HepG2 (cell line): Measurements from ENCODE around the gene PRRT1. TPM values are rescaled to one million over a fixed set of nuclear protein-coding genes. Genes with fewer than 3 reads are reported as not detected.

Source experiments
- FOSL1 ChIP-seq: sonication (generic); formaldehyde crosslinking; IDR thresholded peaks from 2 replicates; pipeline ENCODE4 v1.9.0; 2021; ENCODE audit warnings: missing genetic modification reagents, borderline replicate concordance
- NRL ChIP-seq: sonication (generic); formaldehyde crosslinking; IDR thresholded peaks from 2 replicates; pipeline ENCODE4 v1.5.0; 2020; ENCODE audit warnings: missing genetic modification reagents, mild to moderate bottlenecking, moderate library complexity, borderline replicate concordance
- PAWR ChIP-seq: sonication (generic); formaldehyde crosslinking; IDR thresholded peaks from 2 replicates; pipeline ENCODE4 v1.4.0; 2020; ENCODE audit warnings: missing genetic modification reagents, mild to moderate bottlenecking, borderline replicate concordance
- ZKSCAN1 ChIP-seq: fragments of 150-350 bp; IDR thresholded peaks from 2 replicates; pipeline ENCODE4 v1.6.1; 2014; ENCODE audit warnings: low read length
- ZNF12 ChIP-seq: sonication (generic); formaldehyde crosslinking; IDR thresholded peaks from 2 replicates; pipeline ENCODE4 v1.5.0; 2020; ENCODE audit warnings: missing genetic modification reagents
- ZNF780A ChIP-seq: sonication (generic); formaldehyde crosslinking; IDR thresholded peaks from 2 replicates; pipeline ENCODE4 v1.8.0; 2022; ENCODE audit warnings: mild to moderate bottlenecking, missing genetic modification reagents, moderate library complexity
- ZNF883 ChIP-seq: sonication (generic); formaldehyde crosslinking; IDR thresholded peaks from 2 replicates; pipeline ENCODE4 v1.5.1; 2020; ENCODE audit warnings: mild to moderate bottlenecking, missing genetic modification reagents; ENCODE audit errors: not compliant biosample characterization
- ZZZ3 ChIP-seq: sonication (generic); formaldehyde crosslinking; IDR thresholded peaks from 2 replicates; pipeline ENCODE4 v1.4.0; 2020; ENCODE audit warnings: missing genetic modification reagents, mild to moderate bottlenecking, borderline replicate concordance
- polyA plus RNA-seq, 8 experiments: library from polyadenylated mRNA; depleted of rRNA in 3 of 8; stranded (reverse) in 7 of 8; unstranded in 1 of 8; fragments of >200 nt; fragmentation: Illumina TruSeq in 4 of 8; extraction: Trizol in 4 of 8; gene quantifications; 2 replicates each; pipeline versions ENCODE4 v1.2.1 to v1.2.3, GENCODE V29; 2011 to 2016; ENCODE audit warnings: low read depth in 4 of 8, missing spikeins in 1 of 8, mixed read lengths in 1 of 8; ENCODE audit not compliant: insufficient read depth in 1 of 8
- total RNA-seq, 5 experiments: library from RNA; depleted of rRNA; stranded (reverse); fragments of >200 nt; fragmentation: Illumina TruSeq; extraction: Trizol; gene quantifications; 2 replicates each; pipeline ENCODE4 v1.2.3, GENCODE V29; 2016; ENCODE audit warnings: low read depth in 1 of 5
- TF ChIP-seq, protein P1 (sequence below): sonication (generic); formaldehyde crosslinking; conservative IDR thresholded peaks from 2 replicates; pipeline ENCODE4 v1.4.0; 2020; ENCODE audit warnings: mild to moderate bottlenecking, missing genetic modification reagents, moderate library complexity
- TF ChIP-seq, protein P2 (sequence below), 2 experiments: fragments of 450-650 bp in 1 of 2; sonication (generic) in 1 of 2; formaldehyde crosslinking in 1 of 2; IDR thresholded peaks; 2 replicates each; pipeline versions ENCODE4 v1.6.1 to v1.8.0; 2016 to 2022; ENCODE audit warnings: antibody characterized with exemption in 1 of 2, mild to moderate bottlenecking in 1 of 2, missing genetic modification reagents in 1 of 2
- TF ChIP-seq, protein P3 (sequence below): sonication (generic); formaldehyde crosslinking; IDR thresholded peaks from 2 replicates; pipeline ENCODE4 v1.4.0; 2020; ENCODE audit warnings: missing genetic modification reagents

PRRT1 gene
- total and polyA plus RNA-seq, 2 of the 13 experiments (the other 11 are each of a cell fraction or from before 2014, with no cell fraction given) = 0.64 to 1.4 TPM

DNA sequence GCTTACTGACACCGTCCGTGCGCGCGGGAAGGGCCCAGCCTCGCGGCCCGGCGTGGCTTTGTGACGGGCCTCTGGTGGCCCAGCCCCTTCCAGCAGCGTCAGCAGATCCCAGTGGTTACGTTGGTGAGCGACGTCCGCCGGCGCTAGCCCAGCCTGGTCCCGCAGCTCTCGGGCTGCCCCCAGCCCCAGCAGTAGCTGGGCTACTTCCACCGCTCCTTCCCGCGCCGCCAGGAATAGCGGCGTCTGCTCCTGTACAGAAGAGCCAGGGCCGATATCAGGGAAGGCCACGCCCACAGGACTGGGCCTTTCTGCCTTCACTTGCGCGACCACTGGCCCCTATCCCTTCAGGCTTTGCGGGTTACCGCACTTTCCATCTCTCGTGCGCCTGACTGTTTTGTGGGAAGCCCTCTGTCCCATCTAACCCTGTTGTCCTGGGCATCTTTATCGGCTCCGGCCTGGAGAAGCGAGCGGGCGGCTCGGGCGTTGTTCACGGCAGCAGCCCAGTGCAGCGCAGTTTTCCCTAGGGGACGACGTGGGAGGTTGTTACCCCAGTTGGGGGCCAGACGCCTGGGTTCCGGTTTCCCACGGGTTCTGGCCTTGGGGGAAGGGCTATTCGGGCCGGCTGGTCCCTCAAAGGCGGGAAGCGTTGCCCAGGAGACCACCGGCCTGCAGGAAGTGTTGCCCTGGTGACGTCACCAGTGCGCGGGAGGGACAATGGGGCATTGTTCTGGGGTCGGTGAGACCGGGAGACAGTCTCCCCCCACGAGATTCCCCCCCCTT lies 44.4 kb upstream of the PRRT1 start (continued):
- TF ChIP-seq PAWR (CRISPR knock-in tag) = 0 out of 2 replicates have a peak, but pooled peaks have one; percentile 38
- no peak for TF ChIP-seq ZKSCAN1
- peak; percentile 69 for TF ChIP-seq ZNF883 (CRISPR knock-in tag)
- TF ChIP-seq, protein P1, sequence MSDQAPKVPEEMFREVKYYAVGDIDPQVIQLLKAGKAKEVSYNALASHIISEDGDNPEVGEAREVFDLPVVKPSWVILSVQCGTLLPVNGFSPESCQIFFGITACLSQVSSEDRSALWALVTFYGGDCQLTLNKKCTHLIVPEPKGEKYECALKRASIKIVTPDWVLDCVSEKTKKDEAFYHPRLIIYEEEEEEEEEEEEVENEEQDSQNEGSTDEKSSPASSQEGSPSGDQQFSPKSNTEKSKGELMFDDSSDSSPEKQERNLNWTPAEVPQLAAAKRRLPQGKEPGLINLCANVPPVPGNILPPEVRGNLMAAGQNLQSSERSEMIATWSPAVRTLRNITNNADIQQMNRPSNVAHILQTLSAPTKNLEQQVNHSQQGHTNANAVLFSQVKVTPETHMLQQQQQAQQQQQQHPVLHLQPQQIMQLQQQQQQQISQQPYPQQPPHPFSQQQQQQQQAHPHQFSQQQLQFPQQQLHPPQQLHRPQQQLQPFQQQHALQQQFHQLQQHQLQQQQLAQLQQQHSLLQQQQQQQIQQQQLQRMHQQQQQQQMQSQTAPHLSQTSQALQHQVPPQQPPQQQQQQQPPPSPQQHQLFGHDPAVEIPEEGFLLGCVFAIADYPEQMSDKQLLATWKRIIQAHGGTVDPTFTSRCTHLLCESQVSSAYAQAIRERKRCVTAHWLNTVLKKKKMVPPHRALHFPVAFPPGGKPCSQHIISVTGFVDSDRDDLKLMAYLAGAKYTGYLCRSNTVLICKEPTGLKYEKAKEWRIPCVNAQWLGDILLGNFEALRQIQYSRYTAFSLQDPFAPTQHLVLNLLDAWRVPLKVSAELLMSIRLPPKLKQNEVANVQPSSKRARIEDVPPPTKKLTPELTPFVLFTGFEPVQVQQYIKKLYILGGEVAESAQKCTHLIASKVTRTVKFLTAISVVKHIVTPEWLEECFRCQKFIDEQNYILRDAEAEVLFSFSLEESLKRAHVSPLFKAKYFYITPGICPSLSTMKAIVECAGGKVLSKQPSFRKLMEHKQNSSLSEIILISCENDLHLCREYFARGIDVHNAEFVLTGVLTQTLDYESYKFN (CRISPR knock-in tag) = no peak; the same call in none of the 2 replicates
- TF ChIP-seq NRL (CRISPR knock-in tag) = peak; percentile 96
- peak; percentile 93; the same call in 1 of the 2 replicates for TF ChIP-seq ZZZ3
- TF ChIP-seq ZNF780A (CRISPR knock-in tag) = no peak
- TF ChIP-seq, protein P2, sequence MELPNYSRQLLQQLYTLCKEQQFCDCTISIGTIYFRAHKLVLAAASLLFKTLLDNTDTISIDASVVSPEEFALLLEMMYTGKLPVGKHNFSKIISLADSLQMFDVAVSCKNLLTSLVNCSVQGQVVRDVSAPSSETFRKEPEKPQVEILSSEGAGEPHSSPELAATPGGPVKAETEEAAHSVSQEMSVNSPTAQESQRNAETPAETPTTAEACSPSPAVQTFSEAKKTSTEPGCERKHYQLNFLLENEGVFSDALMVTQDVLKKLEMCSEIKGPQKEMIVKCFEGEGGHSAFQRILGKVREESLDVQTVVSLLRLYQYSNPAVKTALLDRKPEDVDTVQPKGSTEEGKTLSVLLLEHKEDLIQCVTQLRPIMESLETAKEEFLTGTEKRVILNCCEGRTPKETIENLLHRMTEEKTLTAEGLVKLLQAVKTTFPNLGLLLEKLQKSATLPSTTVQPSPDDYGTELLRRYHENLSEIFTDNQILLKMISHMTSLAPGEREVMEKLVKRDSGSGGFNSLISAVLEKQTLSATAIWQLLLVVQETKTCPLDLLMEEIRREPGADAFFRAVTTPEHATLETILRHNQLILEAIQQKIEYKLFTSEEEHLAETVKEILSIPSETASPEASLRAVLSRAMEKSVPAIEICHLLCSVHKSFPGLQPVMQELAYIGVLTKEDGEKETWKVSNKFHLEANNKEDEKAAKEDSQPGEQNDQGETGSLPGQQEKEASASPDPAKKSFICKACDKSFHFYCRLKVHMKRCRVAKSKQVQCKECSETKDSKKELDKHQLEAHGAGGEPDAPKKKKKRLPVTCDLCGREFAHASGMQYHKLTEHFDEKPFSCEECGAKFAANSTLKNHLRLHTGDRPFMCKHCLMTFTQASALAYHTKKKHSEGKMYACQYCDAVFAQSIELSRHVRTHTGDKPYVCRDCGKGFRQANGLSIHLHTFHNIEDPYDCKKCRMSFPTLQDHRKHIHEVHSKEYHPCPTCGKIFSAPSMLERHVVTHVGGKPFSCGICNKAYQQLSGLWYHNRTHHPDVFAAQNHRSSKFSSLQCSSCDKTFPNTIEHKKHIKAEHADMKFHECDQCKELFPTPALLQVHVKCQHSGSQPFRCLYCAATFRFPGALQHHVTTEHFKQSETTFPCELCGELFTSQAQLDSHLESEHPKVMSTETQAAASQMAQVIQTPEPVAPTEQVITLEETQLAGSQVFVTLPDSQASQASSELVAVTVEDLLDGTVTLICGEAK (IDR thresholded peaks at IDR 0.05) = no peak
- TF ChIP-seq, protein P2 (CRISPR knock-in tag; IDR thresholded peaks at IDR 0.05) = peak; percentile 83
- TF ChIP-seq, protein P3, sequence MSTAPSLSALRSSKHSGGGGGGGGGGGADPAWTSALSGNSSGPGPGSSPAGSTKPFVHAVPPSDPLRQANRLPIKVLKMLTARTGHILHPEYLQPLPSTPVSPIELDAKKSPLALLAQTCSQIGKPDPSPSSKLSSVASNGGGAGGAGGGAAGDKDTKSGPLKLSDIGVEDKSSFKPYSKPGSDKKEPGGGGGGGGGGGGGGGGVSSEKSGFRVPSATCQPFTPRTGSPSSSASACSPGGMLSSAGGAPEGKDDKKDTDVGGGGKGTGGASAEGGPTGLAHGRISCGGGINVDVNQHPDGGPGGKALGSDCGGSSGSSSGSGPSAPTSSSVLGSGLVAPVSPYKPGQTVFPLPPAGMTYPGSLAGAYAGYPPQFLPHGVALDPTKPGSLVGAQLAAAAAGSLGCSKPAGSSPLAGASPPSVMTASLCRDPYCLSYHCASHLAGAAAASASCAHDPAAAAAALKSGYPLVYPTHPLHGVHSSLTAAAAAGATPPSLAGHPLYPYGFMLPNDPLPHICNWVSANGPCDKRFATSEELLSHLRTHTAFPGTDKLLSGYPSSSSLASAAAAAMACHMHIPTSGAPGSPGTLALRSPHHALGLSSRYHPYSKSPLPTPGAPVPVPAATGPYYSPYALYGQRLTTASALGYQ (CRISPR knock-in tag) = peak; percentile 54; the same call in 1 of the 2 replicates
- TF ChIP-seq ZNF12 (CRISPR knock-in tag) = no peak
- 0 out of 2 replicates have a peak, but pooled peaks have one; percentile 4 for TF ChIP-seq FOSL1
